HG03103 (cell line): ENCODE measurements around the gene KIAA0825.
"Not testable (repeated sequence)": the region's sequence is repeated elsewhere in the genome, so short reads cannot be mapped to it uniquely, and the experiment has no call there.

Source experiments
- ATAC-seq: cut with Tn5 transposase; IDR thresholded peaks from one replicate; pipeline ENCODE4 v1.9.1; 2021; ENCODE audit warnings: low read depth; ENCODE audit not compliant: unreplicated experiment

Gene KIAA0825

GRCh38 chr5:94575196-94575595, 43.2 kb downstream of the KIAA0825 start:
- ATAC-seq, result no peak

- not testable (repeated sequence) for ATAC-seq
Measured at GRCh38 chr5:94573349-94573748, 45.1 kb downstream of the KIAA0825 start.

DNA sequence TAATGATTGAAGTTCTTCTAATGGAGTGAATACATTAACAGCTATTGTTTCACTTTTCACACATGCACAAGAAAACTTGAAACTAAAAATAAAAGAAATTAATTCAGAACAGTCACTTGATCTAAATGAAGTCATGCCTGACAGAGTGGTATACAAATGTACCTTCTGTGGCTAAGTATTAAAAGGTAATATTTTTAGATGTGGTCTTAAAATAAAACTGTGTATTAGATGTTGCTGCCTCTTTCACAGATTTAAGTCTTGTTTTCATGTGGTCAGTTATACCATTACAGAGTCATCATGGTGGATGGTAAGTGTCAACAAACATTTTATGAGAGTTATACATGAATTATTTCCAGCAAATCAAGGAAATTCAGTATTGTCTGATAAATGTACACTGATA, 47.0 kb downstream of the KIAA0825 start:
- ATAC-seq, result no peak

- no peak for ATAC-seq
Measured at GRCh38 chr5:94564812-94565211, 53.6 kb downstream of the KIAA0825 start.

GRCh38 chr5:94562327-94562971, 56.0 kb downstream of the KIAA0825 start:
- ATAC-seq, result no peak

DNA sequence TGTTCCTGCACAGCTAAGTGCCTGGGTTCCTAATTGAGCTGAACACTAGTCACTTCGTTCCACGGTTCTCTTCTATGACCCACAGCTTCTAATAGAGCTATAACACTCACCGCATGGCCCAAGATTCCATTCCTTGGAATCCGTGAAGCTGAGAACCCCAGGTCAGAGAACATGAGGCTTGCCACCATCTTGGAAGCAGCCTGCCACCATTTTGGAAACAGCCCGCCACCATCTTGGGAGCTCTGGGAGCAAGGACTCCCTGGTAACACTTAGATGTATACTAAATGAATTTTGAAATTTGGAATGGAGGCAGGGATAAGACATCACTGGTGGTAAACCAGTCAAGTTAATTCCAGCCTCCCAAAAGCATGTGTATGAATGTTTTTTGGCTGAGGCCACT, 60.4 kb downstream of the KIAA0825 start:
- ATAC-seq, result no peak

GRCh38 chr5:94551858-94552257, 66.5 kb downstream of the KIAA0825 start:
- no peak for ATAC-seq

GRCh38 chr5:94545870-94546625, 72.4 kb downstream of the KIAA0825 start:
- ATAC-seq, result no peak

DNA sequence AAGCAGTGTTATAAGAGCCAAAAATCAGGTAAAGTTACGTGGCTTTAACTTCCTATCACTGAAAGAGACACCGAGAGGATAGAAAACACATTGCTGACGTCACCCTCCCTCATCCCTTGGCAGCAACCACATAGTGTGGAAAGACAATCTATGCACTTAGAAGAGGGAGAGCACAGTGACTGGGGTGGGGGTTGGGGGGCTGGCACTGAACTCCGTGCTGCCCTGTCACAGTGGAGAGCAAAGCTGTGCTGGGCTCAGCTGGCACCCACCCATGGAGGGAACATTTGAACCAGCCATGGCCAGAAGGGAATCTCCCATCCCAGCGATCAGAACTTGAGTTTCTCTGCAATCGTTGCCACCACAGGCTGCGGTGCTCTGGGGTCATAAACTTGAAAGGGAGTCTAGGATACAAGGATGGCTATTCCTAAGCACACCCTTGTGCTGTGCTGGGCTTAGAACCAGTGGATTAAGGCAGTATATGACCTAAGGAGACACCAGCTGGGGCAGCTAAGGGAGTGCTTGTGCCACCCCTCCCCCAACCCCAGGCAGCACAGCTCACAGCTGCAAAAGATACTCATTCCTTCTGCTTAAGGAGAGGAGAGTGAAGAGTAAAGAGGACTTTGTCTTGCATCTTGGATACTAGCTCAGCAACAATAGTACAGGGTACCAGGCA, 73.4 kb downstream of the KIAA0825 start:
- no peak for ATAC-seq

GRCh38 chr5:94544031-94544650, 74.3 kb downstream of the KIAA0825 start:
- ATAC-seq, result peak; percentile 72

DNA sequence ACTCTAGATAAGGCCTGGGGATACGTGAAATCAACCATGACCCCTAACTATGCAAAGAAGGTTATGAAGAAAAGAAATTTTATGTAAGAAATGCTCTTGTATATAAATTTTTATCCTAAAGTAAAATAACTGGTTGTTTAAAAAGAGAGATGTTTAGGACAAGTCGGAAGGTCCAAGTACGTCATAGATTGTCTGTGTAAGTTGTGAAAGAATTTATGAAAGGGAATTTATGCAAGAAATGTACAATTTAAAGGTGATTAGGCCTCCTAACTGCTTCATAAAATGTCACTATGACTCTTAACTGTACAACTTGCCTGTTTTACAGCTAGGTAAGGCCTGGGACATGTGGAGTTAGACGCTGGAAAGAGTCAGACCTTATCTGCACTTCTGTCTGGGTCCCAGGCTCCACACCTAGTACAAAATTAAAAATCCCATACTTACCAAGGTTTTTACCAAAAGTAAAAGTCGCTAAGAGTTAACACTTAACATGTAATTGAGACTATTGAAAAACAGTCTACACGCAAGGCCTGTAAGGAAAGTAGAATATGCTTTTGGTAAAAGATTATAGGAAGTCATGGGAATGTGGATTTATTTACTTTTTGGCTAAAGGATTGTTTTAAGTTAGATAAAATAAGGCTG, 77.4 kb downstream of the KIAA0825 start:
- no peak for ATAC-seq

- ATAC-seq, result no peak
Measured at GRCh38 chr5:94538260-94538659, 80.1 kb downstream of the KIAA0825 start.

GRCh38 chr5:94526706-94527105, 91.7 kb downstream of the KIAA0825 start:
- ATAC-seq, result no peak

GRCh38 chr5:94524841-94525697, 93.3 kb downstream of the KIAA0825 start:
- peak; percentile 78 for ATAC-seq

- no peak for ATAC-seq
Measured at GRCh38 chr5:94523018-94523417, 95.4 kb downstream of the KIAA0825 start.

GRCh38 chr5:94522117-94522516, 96.3 kb downstream of the KIAA0825 start:
- ATAC-seq, result no peak

GRCh38 chr5:94517490-94518488, 100.6 kb downstream of the KIAA0825 start:
- ATAC-seq, result no peak

- no peak for ATAC-seq
Measured at GRCh38 chr5:94516148-94516547, 102.3 kb downstream of the KIAA0825 start.
